DND-41 (cell line): Measurements from ENCODE around the gene CEP57L1.

ENCODE experiments used
- CTCF ChIP-seq: IDR thresholded peaks from 2 replicates; pipeline ENCODE4 v1.5.1; 2012; ENCODE audit warnings: borderline replicate concordance, low read length, moderate library complexity, mild to moderate bottlenecking; ENCODE audit not compliant: poor library complexity, severe bottlenecking; ENCODE audit errors: extremely low read depth
- EZH2 ChIP-seq: IDR thresholded peaks from 3 replicates; pipeline ENCODE4 v1.6.1; 2012; ENCODE audit warnings: borderline replicate concordance, low read depth, mild to moderate bottlenecking, moderate library complexity, low read length, inconsistent platforms; ENCODE audit not compliant: severe bottlenecking

DNA sequence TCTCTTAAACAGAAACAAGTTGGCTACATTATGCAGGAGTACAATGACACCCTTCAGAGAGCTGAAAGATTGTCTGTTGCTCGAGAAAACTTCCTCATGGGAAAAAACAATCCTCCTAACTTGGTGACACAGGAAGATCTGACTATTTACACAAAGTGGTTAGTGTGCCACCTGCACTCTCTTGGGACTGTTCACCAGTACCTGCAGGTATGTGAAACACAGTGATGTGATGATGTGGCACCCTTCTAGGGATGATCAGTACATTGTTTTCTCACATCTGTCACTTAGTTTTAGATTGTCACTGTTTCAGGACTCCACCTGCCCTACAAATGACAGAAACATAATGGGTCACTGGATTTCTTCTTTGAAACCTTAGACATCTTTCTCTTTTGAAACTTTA lies 101.8 kb downstream of the CEP57L1 start:
- TF ChIP-seq CTCF = no peak
- no peak for TF ChIP-seq EZH2
